HG03175 (cell line): Measurements from ENCODE around the gene ULK2.
"Not testable (repeated sequence)": the region's sequence is repeated elsewhere in the genome, so short reads cannot be mapped to it uniquely, and the experiment has no call there.

ENCODE experiments used
- ATAC-seq: cut with Tn5 transposase; IDR thresholded peaks from one replicate; pipeline ENCODE4 v1.9.1; 2021; ENCODE audit warnings: mild to moderate bottlenecking, moderate library complexity; ENCODE audit not compliant: unreplicated experiment

Gene ULK2

DNA sequence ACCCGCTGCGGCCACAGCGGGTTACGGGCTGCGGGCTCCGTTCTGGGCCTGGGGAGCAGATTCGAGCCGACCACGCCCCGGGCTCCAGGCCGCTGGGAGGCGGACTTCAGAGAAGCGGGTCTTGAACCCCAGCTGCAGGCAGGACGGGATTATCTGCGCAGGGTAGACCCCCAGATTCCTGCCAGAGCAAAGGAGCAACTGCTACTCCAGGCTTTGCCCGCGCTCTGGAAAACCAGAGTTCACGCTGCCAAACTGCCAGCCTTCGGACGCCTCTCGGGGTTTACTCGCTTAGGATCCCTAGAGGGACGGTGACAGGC, 301 bp upstream of the ULK2 start:
- no peak for ATAC-seq

- ATAC-seq: peak; percentile 28
Observed at GRCh38 chr17:19867079-19867328, 732 bp downstream of the ULK2 start.

GRCh38 chr17:19865021-19865420, 2.7 kb downstream of the ULK2 start:
- ATAC-seq: no peak

DNA sequence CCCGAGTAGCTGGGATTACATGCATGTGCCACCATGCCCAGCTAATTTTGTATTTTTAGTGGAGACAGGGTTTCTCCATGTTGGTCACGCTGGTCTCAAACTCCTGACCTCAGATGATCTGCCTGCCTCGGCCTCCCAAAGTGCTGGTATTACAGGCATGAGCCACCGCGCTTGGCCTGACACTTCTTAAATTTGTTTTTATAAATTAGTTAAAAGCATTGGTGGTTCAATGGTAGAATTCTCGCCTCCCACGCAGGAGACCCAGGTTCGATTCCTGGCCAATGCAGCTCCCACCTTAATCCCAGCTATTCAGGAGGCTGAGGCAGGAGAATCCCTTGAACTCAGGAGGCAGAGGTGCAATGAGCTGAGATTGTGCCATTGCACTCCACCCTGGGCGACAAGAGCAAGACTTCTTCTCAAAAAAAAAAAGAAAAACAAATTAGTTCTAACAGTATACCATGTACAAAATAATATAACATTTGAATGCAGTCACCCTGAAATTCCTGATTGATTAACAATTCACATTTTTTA, 7.0 kb downstream of the ULK2 start:
- ATAC-seq: not testable (repeated sequence)

DNA sequence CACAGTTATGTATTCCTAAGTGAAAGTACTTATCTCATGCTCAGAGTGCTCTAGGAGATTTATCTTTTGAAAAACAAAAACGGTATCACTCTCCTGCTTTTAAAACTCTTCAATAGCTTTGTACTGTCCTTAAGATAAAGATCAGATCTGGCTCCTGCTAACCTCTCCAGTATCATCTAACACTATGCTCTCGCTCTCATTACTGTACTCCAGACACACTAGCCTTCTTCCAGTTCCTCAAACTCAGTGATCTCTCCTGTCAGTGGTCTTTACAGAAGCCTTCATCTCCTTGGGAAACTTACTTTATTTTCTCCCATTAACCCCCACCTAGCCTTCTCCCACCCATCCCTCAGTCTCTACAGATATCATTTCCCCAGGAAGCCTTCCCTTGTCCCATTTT, 10.1 kb downstream of the ULK2 start:
- ATAC-seq: no peak

- ATAC-seq: no peak
Observed at GRCh38 chr17:19833914-19834313, 33.8 kb downstream of the ULK2 start.

GRCh38 chr17:19830061-19830460, 37.7 kb downstream of the ULK2 start:
- ATAC-seq: no peak

DNA sequence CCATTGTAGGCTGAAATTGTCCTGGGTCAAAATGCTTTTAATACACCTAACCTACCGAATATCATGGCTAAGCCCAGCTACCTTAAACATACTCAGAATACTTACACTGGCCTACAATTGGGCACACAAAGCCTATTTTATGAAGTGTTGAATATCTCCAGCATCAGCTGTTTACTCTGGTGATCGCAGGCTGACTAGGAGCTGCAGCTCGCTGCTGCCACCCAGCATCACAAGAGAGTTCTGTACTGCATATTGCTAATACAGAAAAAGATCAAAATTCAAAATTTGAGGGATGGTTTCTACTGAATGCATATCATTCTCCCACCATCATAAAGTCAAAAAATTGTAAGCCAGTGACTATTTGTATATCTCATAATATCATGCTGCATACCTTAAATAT, 55.3 kb downstream of the ULK2 start:
- no peak for ATAC-seq

DNA sequence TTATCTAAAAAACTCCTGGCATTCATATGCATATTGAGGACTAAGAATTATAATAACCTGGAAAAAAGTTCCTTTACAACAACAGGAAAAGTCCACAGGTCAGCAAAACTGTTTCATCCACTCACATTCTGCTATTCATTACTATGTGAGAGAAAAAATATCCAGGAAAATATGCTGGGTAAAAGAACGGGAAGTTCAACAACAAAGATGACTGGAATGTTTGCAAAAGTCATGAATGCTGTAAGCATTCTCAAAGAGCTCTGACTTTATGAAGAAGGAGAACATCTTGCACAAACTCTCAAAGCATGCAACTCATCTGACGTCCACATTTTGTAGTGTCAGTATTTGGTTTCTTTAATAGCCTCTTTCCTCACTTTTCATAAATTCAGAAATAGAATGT, 62.7 kb downstream of the ULK2 start:
- ATAC-seq: no peak

DNA sequence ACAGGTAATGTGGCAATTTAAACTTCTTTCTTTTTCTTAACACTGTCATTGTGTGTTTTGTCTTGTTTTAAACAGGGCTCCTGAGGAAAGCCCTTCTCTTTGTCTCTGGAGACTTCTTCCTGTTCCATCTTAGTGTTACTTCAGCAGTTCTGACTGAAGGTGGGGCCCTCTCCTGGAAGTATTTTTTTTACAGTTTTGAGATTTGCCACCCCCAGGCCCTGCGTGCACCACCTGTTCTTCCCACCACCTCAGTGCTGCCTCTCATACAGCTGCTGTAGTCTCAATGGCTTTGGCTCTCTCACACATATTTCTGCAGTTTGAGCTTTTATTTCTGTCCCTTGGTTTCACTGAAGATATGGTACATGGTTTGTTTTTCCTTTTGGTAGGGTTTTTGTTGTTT, 67.2 kb downstream of the ULK2 start:
- no peak for ATAC-seq

- no peak for ATAC-seq
Observed at GRCh38 chr17:19799796-19800195, 67.9 kb downstream of the ULK2 start.

DNA sequence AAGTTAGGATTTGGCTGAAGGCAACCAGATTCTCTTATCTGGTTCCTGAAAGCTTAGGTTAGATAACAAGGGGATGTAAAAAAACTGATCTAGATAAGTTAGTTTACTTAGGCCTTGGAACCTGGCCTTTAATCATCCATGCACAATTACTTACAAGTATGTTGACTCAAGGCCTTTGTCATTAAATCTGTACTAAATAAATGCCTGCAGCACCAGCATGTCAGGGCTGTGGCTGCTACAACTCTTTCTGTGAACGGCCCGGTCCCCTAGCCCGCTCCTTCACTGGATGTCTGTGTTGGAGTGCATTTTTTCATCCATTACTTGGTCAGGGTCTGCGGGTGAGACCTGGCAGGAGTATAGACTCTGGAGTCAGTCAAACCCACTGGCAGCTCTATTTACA, 71.3 kb downstream of the ULK2 start:
- ATAC-seq: no peak

DNA sequence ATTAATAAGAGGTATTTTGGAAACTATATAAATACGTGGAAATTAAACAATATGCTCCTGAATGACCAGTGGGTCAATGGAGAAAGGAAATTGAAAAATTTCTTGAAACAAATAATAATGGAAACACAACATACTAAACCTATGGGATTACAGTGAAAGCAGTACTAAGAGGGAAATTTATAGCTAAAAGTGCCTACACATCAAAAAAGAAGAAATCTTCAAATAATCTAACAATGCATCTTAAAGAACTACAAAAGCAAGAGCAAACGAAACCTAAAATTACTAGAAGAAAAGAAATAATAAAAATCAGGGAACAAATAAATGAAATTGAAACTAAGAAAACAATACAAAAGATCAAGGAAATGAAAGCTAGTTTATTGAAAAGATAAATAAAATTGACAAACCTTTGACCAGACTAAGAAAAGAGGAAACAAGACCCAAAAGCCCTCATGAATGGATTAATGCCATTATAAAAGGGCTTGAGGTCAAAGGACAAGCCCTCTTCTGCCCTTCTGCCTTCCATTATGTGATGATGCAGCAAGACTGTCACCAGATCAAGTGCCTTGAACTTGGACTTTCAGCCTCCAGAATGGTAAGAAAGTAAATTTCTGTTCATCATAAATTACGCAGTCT, 75.7 kb downstream of the ULK2 start:
- no peak for ATAC-seq

DNA sequence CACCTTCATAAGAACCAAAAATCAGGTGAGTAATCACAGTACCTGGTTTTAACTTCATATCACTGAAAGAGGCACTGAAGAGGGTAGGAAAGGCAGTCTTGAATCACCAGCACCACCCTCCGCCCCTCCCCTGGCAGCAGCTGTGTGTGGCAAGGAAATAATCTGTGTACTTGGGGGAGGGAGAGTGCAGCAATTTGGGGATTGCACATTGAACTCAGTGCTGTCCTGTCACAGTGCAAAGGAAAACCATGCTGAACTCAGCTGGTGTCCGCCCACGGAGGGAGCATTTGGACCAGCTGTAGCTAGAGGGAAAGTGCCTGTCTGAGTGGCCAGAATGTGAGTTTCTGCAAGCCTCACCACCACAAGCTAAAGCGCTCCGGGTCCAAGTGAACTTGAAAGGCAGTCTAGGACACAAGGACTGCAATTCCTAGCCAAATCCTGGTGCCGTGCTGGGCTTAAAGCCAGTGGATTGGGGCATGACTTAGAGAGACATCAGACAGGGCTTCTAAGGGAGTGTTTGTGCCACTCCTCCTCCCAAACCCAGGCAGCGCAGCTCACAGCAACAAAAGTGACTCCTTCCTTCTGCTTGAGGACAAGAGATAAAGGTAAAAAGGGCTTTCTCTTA, 79.9 kb downstream of the ULK2 start:
- no peak for ATAC-seq

DNA sequence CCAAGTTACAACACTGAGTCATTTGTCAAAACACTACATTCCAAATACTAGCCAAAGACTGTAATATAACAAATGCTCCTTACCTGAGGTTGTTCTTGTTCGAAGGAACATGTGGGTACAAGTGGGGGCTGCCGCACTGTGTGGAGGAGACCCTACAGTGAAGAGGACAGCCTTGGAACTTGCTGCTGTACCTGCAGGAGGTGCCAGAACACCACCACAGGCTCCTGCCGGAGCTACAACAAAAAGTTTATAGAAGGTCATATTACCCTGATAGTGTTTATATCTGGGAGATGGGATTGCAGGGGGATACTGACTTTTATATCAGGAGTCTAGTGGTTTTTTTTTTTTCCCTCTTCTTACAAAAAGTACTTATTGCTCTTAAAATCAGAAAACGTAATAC, 81.9 kb downstream of the ULK2 start:
- no peak for ATAC-seq

- ATAC-seq: no peak
Observed at GRCh38 chr17:19781488-19782458, 86.0 kb downstream of the ULK2 start.

- no peak for ATAC-seq
Observed at GRCh38 chr17:19780846-19781245, 86.9 kb downstream of the ULK2 start.

DNA sequence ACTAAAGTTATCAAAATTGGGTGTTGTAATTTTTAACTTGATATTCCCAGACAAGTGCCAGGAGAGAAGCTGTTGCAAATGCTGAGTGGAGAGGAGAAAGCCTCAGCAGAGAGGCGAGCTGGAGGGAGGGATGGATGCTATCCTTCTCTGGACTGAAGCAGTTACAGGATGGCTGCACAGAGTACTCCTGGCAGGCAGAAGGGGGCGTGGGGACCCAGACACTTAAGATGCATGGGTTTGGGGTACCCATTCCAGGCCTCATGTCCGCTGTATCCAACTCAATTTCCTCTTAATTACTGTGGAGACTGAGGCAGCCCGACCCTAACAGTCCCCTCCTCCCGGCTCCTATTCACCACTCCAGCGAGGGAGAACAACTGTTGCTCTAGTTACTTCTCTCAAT, 94.2 kb downstream of the ULK2 start:
- ATAC-seq: no peak

- no peak for ATAC-seq
Observed at GRCh38 chr17:19771971-19772630, 95.6 kb downstream of the ULK2 start.

GRCh38 chr17:19770985-19771735, 96.6 kb downstream of the ULK2 start:
- no peak for ATAC-seq
